Mesenchymal stem cell (in vitro differentiated cells and primary cell): ENCODE results near the gene AMZ1.
A peak's percentile ranks its signal among the peaks of the same experiment; 100 is the strongest.

Experiments used
- DNase-seq: peaks from one replicate; pipeline ENCODE4 v3.0.0-alpha.2; 2013
- H2AFZ ChIP-seq: one replicate; pipeline ENCODE4 v1.6.1; 2013; ENCODE audit warnings: low read depth, mild to moderate bottlenecking, control low read depth, inconsistent platforms, low read length, moderate library complexity
- H2AK5ac ChIP-seq: 2 replicates; pipeline ENCODE4 v1.6.1; 2013; ENCODE audit warnings: low read length, moderate library complexity, mild to moderate bottlenecking, inconsistent platforms; ENCODE audit not compliant: severe bottlenecking
- H2BK120ac ChIP-seq: one replicate; pipeline ENCODE4 v1.6.1; 2013; ENCODE audit warnings: low read depth, mild to moderate bottlenecking, inconsistent platforms, low read length, moderate library complexity
- H2BK12ac ChIP-seq, 2 experiments: one replicate each; pipeline ENCODE4 v1.6.1; 2013; ENCODE audit warnings: inconsistent platforms in 2 of 2, low read length in 2 of 2, mild to moderate bottlenecking in 2 of 2, moderate library complexity in 2 of 2, control low read depth in 1 of 2
- H2BK15ac ChIP-seq: one replicate; pipeline ENCODE4 v1.6.1; 2013; ENCODE audit warnings: mild to moderate bottlenecking, low read depth, inconsistent platforms; ENCODE audit not compliant: poor library complexity, severe bottlenecking
- H2BK5ac ChIP-seq: 2 replicates; pipeline ENCODE4 v1.6.1; 2013; ENCODE audit warnings: low read depth, mild to moderate bottlenecking, low read length, control low read depth, inconsistent platforms; ENCODE audit not compliant: poor library complexity, severe bottlenecking
- H3K14ac ChIP-seq, 2 experiments: one replicate each; pipeline ENCODE4 v1.6.1; 2013; ENCODE audit warnings: inconsistent platforms in 2 of 2, low read length in 2 of 2, control low read depth in 1 of 2, mild to moderate bottlenecking in 1 of 2, moderate library complexity in 1 of 2
- H3K18ac ChIP-seq, 2 experiments: one replicate each; pipeline ENCODE4 v1.6.1; 2013; ENCODE audit warnings: inconsistent platforms in 2 of 2, low read length in 2 of 2, control low read depth in 1 of 2, low read depth in 1 of 2, mild to moderate bottlenecking in 1 of 2
- H3K23ac ChIP-seq, 2 experiments: one replicate each; pipeline ENCODE4 v1.6.1; 2013; ENCODE audit warnings: inconsistent platforms in 2 of 2, low read length in 2 of 2, mild to moderate bottlenecking in 2 of 2, moderate library complexity in 2 of 2, control low read depth in 1 of 2
- H3K27ac ChIP-seq: 2 replicates; pipeline ENCODE4 v1.5.1; 2013; ENCODE audit warnings: mild to moderate bottlenecking, moderate library complexity, low read length, control low read depth, inconsistent platforms; ENCODE audit not compliant: poor library complexity, severe bottlenecking
- H3K27me3 ChIP-seq, 2 experiments: 2 replicates each; pipeline versions ENCODE4 v1.6.1 to v1.7.0; 2013; ENCODE audit warnings: low read length in 2 of 2, mild to moderate bottlenecking in 2 of 2, moderate library complexity in 2 of 2, control low read depth in 1 of 2, inconsistent platforms in 1 of 2; ENCODE audit not compliant: control insufficient read depth in 1 of 2, insufficient read depth in 1 of 2
- H3K36me3 ChIP-seq, 2 experiments: 2 replicates each; pipeline versions ENCODE4 v1.6.1 to v1.7.0; 2013; ENCODE audit warnings: low read length in 2 of 2, control low read depth in 1 of 2, inconsistent platforms in 1 of 2, low read depth in 1 of 2, mild to moderate bottlenecking in 1 of 2; ENCODE audit not compliant: insufficient read depth in 2 of 2, control insufficient read depth in 1 of 2
- H3K4ac ChIP-seq, 2 experiments: one replicate each; pipeline ENCODE4 v1.6.1; 2013; ENCODE audit warnings: inconsistent platforms in 2 of 2, low read length in 2 of 2, mild to moderate bottlenecking in 2 of 2, moderate library complexity in 2 of 2, control low read depth in 1 of 2, low read depth in 1 of 2
- H3K4me1 ChIP-seq: 2 replicates; pipeline ENCODE4 v1.6.1; 2013; ENCODE audit warnings: low read depth, low read length, control low read depth; ENCODE audit not compliant: control insufficient read depth, insufficient read depth
- H3K4me2 ChIP-seq: 2 replicates; pipeline ENCODE4 v1.6.1; 2013; ENCODE audit warnings: low read length, mild to moderate bottlenecking, inconsistent platforms; ENCODE audit not compliant: poor library complexity, severe bottlenecking
- H3K4me3 ChIP-seq, 2 experiments: 2 replicates each; pipeline versions ENCODE4 v1.5.1 to v1.7.0; 2013; ENCODE audit warnings: low read length in 2 of 2, mild to moderate bottlenecking in 2 of 2, control low read depth in 1 of 2, low read depth in 1 of 2; ENCODE audit not compliant: insufficient read depth in 1 of 2
- H3K79me1 ChIP-seq: replicated peaks from 2 replicates; pipeline ENCODE4 v1.6.1; 2013; ENCODE audit warnings: mild to moderate bottlenecking, control low read depth, low read length, inconsistent platforms; ENCODE audit not compliant: poor library complexity, severe bottlenecking
- H3K9ac ChIP-seq: 2 replicates; pipeline ENCODE4 v1.7.0; 2013; ENCODE audit warnings: mild to moderate bottlenecking, low read length, moderate library complexity
- H3K9me3 ChIP-seq: 2 replicates; pipeline ENCODE4 v1.7.0; 2013; ENCODE audit warnings: mild to moderate bottlenecking, low read length; ENCODE audit not compliant: control insufficient read depth
- H4K8ac ChIP-seq: one replicate; pipeline ENCODE4 v1.6.1; 2013; ENCODE audit warnings: inconsistent platforms, mild to moderate bottlenecking, low read length, moderate library complexity
- H4K91ac ChIP-seq: one replicate; pipeline ENCODE4 v1.6.1; 2013; ENCODE audit warnings: mild to moderate bottlenecking, low read length, inconsistent platforms
- WGBS: methylation state at CpG from one replicate; pipeline ENCODE4 v1.1.7; 2013; ENCODE audit warnings: mixed read lengths; 5-methylcytosine and 5-hydroxymethylcytosine counted together

The AMZ1 gene

DNA sequence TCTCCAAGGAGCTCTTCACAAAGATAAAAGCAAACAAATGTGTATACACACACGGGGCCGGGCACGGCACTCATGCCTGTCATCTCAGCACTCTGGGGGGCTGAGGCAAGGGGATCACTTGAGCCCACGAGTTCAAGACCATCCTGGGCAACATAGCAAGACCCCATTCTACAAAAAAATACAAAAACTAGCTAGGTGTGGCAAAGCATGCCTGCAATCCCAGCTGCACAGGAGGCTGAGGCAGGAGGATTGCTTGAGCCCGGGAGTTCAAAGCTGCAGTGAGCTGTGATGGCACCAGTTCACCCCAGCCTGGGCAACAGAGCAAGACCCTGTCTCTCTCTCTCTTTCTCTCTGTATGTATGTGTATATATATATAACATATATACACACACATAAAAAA is 33.9 kb upstream of the AMZ1 start:
- no peak overlapping the region for H3K9ac ChIP-seq
- peaks cover 31% of the 10 kb centered on the region for H3K4me1 ChIP-seq
- H3K27ac ChIP-seq = no peak overlapping the region
- H2BK5ac ChIP-seq = no peak overlapping the region
- H3K36me3 ChIP-seq = peaks cover 69 to 96% of the 10 kb centered on the region in 2 experiments
- no peak overlapping the region for H4K91ac ChIP-seq
- 77% methylated on average over 5 of the region's 5 CpGs for WGBS
- peaks cover 44% of the 10 kb centered on the region for H3K79me1 ChIP-seq
- DNase-seq = no peak
- no peak overlapping the region for H2BK15ac ChIP-seq
- no peaks in the 10 kb centered on the region for H3K27me3 ChIP-seq
- no peak overlapping the region for H2BK12ac ChIP-seq
- no peak overlapping the region for H3K18ac ChIP-seq
- no peak overlapping the region for H3K14ac ChIP-seq
- no peak overlapping the region for H3K4me3 ChIP-seq
- no peak overlapping the region for H3K4ac ChIP-seq
- no peak overlapping the region for H4K8ac ChIP-seq
- no peak overlapping the region for H3K4me2 ChIP-seq
- H2AFZ ChIP-seq = no peak overlapping the region
- H2AK5ac ChIP-seq = no peak overlapping the region
- H3K9me3 ChIP-seq = no peaks in the 10 kb centered on the region
- no peak overlapping the region for H3K23ac ChIP-seq
- H2BK120ac ChIP-seq = no peak overlapping the region

DNA sequence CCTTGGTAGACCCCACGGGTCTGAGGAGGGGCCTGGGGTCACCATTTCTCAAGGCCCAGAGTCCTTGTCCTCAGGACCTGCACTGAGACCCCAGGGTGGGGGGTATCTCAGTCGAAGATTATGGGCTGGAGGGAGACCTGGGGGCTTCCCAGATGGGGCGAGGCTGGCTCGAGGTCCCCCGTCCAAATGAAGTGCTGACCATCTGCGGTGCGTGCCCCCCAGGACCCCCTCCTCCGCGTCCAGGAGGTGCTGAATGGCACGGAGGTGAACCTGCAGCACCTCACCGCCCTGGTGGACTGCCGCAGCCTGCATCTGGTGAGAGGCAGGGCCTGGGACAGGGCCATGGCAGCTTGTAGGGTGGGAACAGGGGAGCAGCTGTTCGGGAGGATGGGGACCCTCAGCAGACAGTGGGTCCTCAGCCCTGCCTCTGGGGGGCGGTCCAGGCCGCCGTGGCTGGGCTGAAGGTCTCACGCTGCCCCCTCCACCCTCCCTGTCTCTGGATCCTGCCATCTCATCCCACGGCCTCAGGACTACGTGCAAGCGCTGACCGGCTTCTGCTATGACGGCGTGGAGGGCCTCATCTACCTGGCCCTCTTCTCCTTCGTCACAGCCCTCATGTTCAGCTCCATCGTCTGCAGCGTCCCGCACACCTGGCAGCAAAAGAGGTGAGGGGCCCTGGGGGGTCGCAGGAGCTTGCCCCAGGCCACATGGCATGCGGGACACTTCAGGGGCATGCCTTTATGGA is 32.0 kb upstream of the AMZ1 start:
- H2AK5ac ChIP-seq = no peak overlapping the region
- peaks cover 56 to 96% of the 10 kb centered on the region in 2 experiments for H3K36me3 ChIP-seq
- no peak overlapping the region for H3K4me3 ChIP-seq
- no peak overlapping the region for H2BK120ac ChIP-seq
- H3K23ac ChIP-seq = no peak overlapping the region
- no peak overlapping the region for H2BK12ac ChIP-seq
- DNase-seq = no peak
- H3K27me3 ChIP-seq = no peaks in the 10 kb centered on the region
- peaks cover 25% of the 10 kb centered on the region for H3K4me1 ChIP-seq
- peak overlapping the region; percentile 52 for H4K91ac ChIP-seq
- no peak overlapping the region for H2BK15ac ChIP-seq
- WGBS = 97% methylated on average over 29 of the region's 29 CpGs
- H3K9ac ChIP-seq = no peak overlapping the region
- no peaks in the 10 kb centered on the region for H3K9me3 ChIP-seq
- H3K14ac ChIP-seq = no peak overlapping the region
- H3K79me1 ChIP-seq = peaks cover 45% of the 10 kb centered on the region
- no peak overlapping the region for H4K8ac ChIP-seq
- no peak overlapping the region for H3K4ac ChIP-seq
- H3K4me2 ChIP-seq = no peak overlapping the region
- no peak overlapping the region for H2BK5ac ChIP-seq
- no peak overlapping the region for H3K27ac ChIP-seq
- no peak overlapping the region for H3K18ac ChIP-seq
- H2AFZ ChIP-seq = no peak overlapping the region

- Histone ChIP-seq H3K9ac (no peak overlapping the region), H3K18ac (no peak overlapping the region), H4K91ac (no peak overlapping the region), H3K36me3 (peaks cover 50 to 96% of the 10 kb centered on the region in 2 experiments), H3K4ac (no peak overlapping the region), H4K8ac (no peak overlapping the region), H3K4me1 (peaks cover 24% of the 10 kb centered on the region), H3K27me3 (no peaks in the 10 kb centered on the region), H3K14ac (no peak overlapping the region), H2BK120ac (no peak overlapping the region), H3K27ac (no peak overlapping the region), H3K4me3 (no peak overlapping the region), H2AFZ (no peak overlapping the region), H2AK5ac (no peak overlapping the region), H2BK15ac (no peak overlapping the region), H2BK5ac (no peak overlapping the region), H2BK12ac (no peak overlapping the region), H3K23ac (no peak overlapping the region), H3K79me1 (peaks cover 43% of the 10 kb centered on the region), H3K4me2 (no peak overlapping the region), H3K9me3 (no peaks in the 10 kb centered on the region)
- DNase-seq = no peak
- 71% methylated on average over 2 of the region's 2 CpGs for WGBS
These were observed 30.8 kb upstream of the AMZ1 start for GRCh38 chr7:2657208-2657607.

DNA sequence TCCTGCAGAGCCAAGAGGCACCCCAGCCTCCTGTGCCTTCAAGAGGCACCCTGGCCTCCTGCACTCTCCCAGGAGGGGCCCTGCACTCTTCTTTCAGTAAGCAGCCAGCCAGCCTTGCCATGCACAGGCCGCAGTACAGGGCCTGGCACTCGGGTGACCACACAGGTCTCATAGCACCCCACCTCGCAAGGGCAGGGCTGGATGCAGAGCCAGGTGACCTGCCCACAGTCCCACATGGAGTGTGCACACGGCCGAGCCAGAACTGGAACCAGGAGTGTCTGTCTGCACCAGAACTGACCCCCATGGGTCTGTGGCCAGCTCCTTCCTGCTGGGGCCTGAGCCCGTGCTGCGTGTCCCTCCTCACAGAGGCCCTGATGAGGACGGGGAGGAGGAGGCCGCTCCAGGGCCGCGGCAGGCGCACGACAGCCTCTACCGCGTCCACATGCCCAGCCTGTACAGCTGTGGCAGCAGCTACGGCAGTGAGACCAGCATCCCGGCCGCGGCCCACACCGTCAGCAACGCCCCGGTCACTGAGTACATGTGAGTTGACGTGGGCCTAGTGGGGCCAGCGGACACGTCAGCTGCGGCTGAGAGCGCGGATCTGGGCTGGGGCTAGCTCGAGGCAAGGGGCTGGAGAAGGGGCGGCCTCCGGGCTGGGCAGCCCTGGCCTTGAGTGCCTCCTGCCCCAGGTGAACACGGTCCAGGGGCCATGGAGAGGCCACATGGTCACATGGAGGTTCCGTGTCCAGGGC is 29.9 kb upstream of the AMZ1 start:
- Histone ChIP-seq H3K4me1 (peaks cover 24% of the 10 kb centered on the region), H2BK12ac (no peak overlapping the region), H3K4me3 (no peak overlapping the region), H3K36me3 (peaks cover 42 to 96% of the 10 kb centered on the region in 2 experiments), H4K8ac (no peak overlapping the region), H3K9ac (no peak overlapping the region), H3K79me1 (peaks cover 45% of the 10 kb centered on the region), H3K4me2 (no peak overlapping the region), H4K91ac (peak overlapping the region; percentile 58), H2BK15ac (no peak overlapping the region), H2AFZ (no peak overlapping the region), H2BK5ac (no peak overlapping the region), H3K27ac (no peak overlapping the region), H3K27me3 (no peaks in the 10 kb centered on the region), H3K23ac (no peak overlapping the region), H3K4ac (peak overlapping the region in 1 of 2 experiments; percentile 9), H3K18ac (no peak overlapping the region), H3K14ac (no peak overlapping the region), H2AK5ac (no peak overlapping the region), H2BK120ac (no peak overlapping the region), H3K9me3 (no peaks in the 10 kb centered on the region)
- DNase-seq = no peak
- 98% methylated on average over 32 of the region's 33 CpGs for whole genome bisulfite sequencing
